Neural cell (in vitro differentiated cells): Measurements from ENCODE around the gene GPS1. TPM values are rescaled to one million over a fixed set of nuclear protein-coding genes. Genes with fewer than 3 reads are reported as not detected.
A peak's percentile ranks its signal among the peaks of the same experiment; 100 is the strongest.

Experiments
- H2AFZ ChIP-seq: fragments of 200-600, 300-800 bp; sonication (generic), shearing (Covaris generic); 2 replicates; pipeline ENCODE4 v1.6.0; 2014; ENCODE audit warnings: low read depth, mild to moderate bottlenecking, antibody characterized with exemption, low read length, moderate library complexity
- H3F3A ChIP-seq: fragments of 200-600 bp; shearing (Covaris generic); 2 replicates; pipeline ENCODE4 v1.6.1; 2016; ENCODE audit warnings: mild to moderate bottlenecking, moderate library complexity, mixed read lengths, antibody characterized with exemption, low read length; ENCODE audit not compliant: insufficient read depth, poor library complexity, severe bottlenecking
- H3K27ac ChIP-seq: fragments of 200-600, 300-800 bp; sonication (generic), shearing (Covaris generic); 2 replicates; pipeline ENCODE4 v1.5.1; 2014; ENCODE audit warnings: mild to moderate bottlenecking, low read length, moderate library complexity
- H3K27me3 ChIP-seq: fragments of 300-800, 200-600 bp; sonication (generic), shearing (Covaris generic); 2 replicates; pipeline ENCODE4 v1.6.0; 2014; ENCODE audit warnings: mild to moderate bottlenecking, low read depth, low read length, moderate library complexity; ENCODE audit not compliant: insufficient read depth
- H3K36me3 ChIP-seq: fragments of 300-800, 200-600 bp; sonication (generic), shearing (Covaris generic); 2 replicates; pipeline ENCODE4 v1.5.1; 2014; ENCODE audit warnings: mild to moderate bottlenecking, antibody characterized with exemption, low read length, moderate library complexity; ENCODE audit not compliant: insufficient read depth
- H3K4me2 ChIP-seq: fragments of 300-800, 200-600 bp; sonication (generic), shearing (Covaris generic); 2 replicates; pipeline ENCODE4 v1.6.0; 2014; ENCODE audit warnings: mild to moderate bottlenecking, low read length
- H3K4me3 ChIP-seq: fragments of 300-800, 200-600 bp; sonication (generic), shearing (Covaris generic); 2 replicates; pipeline ENCODE4 v1.5.1; 2014; ENCODE audit warnings: mild to moderate bottlenecking, low read length, moderate library complexity
- H3K79me2 ChIP-seq: fragments of 200-600 bp; shearing (Covaris generic); replicated peaks from 2 replicates; pipeline ENCODE4 v1.6.0; 2014; ENCODE audit warnings: mild to moderate bottlenecking, low read length, moderate library complexity; ENCODE audit not compliant: insufficient read depth
- H3K9ac ChIP-seq: fragments of 300-800, 200-600 bp; sonication (generic), shearing (Covaris generic); 2 replicates; pipeline ENCODE4 v1.6.1; 2016; ENCODE audit warnings: mild to moderate bottlenecking, low read length, mixed read lengths
- H3K9me2 ChIP-seq: fragments of 200-600 bp; shearing (Covaris generic); 2 replicates; pipeline ENCODE4 v1.6.1; 2016; ENCODE audit warnings: mild to moderate bottlenecking, low read length, mixed read lengths; ENCODE audit not compliant: insufficient read depth
- H3K9me3 ChIP-seq: fragments of 200-600, 300-800 bp; sonication (generic), shearing (Covaris generic); 2 replicates; pipeline ENCODE4 v1.6.1; 2016; ENCODE audit warnings: mild to moderate bottlenecking, mixed run types, low read length, moderate library complexity, mixed read lengths
- H4K20me1 ChIP-seq: fragments of 200-600 bp; shearing (Covaris generic); 2 replicates; pipeline ENCODE4 v1.6.1; 2016; ENCODE audit warnings: mild to moderate bottlenecking, mixed run types; ENCODE audit not compliant: insufficient read depth
- EP300 ChIP-seq: fragments of 450-650 bp; conservative IDR thresholded peaks from 2 replicates; pipeline ENCODE4 v1.6.1; 2014; ENCODE audit warnings: antibody characterized with exemption, mild to moderate bottlenecking, moderate library complexity; ENCODE audit not compliant: poor library complexity, severe bottlenecking
- EZH2 ChIP-seq: fragments of 200-600, 300-800 bp; shearing (Covaris generic), sonication (generic); IDR thresholded peaks from 2 replicates; pipeline ENCODE4 v1.6.1; 2014; ENCODE audit warnings: antibody characterized with exemption, low read length, borderline replicate concordance, mild to moderate bottlenecking; ENCODE audit not compliant: insufficient read depth, poor library complexity, severe bottlenecking
- MXI1 ChIP-seq: fragments of 450-650 bp; conservative IDR thresholded peaks from 2 replicates; pipeline ENCODE4 v1.6.1; 2014; ENCODE audit warnings: antibody characterized with exemption, mild to moderate bottlenecking; ENCODE audit not compliant: poor library complexity, severe bottlenecking
- POLR2AphosphoS5 ChIP-seq: IDR thresholded peaks from 2 replicates; pipeline ENCODE4 v1.6.1; 2012
- RAD21 ChIP-seq: fragments of 450-650 bp; conservative IDR thresholded peaks from 2 replicates; pipeline ENCODE4 v1.6.1; 2014; ENCODE audit warnings: antibody characterized with exemption, mild to moderate bottlenecking, moderate library complexity
- REST ChIP-seq: IDR thresholded peaks from 2 replicates; pipeline ENCODE4 v1.6.1; 2012; ENCODE audit warnings: borderline replicate concordance
- SMC3 ChIP-seq: fragments of 450-650 bp; conservative IDR thresholded peaks from 2 replicates; pipeline ENCODE4 v1.6.1; 2014; ENCODE audit warnings: antibody characterized with exemption, mild to moderate bottlenecking, moderate library complexity; ENCODE audit not compliant: poor library complexity
- TAF1 ChIP-seq: IDR thresholded peaks from 2 replicates; pipeline ENCODE4 v1.6.1; 2012; ENCODE audit warnings: low read depth
- polyA plus RNA-seq: library from polyadenylated mRNA; depleted of rRNA; stranded (reverse); fragments of >200 nt; gene quantifications from 2 replicates; pipeline ENCODE4 v1.2.3, GENCODE V29; 2014
- TF ChIP-seq, protein P1 (sequence below): fragments of 450-650 bp; IDR thresholded peaks from 2 replicates; pipeline ENCODE4 v1.5.1; 2014; ENCODE audit warnings: antibody characterized with exemption, mild to moderate bottlenecking, moderate library complexity; ENCODE audit not compliant: poor library complexity, severe bottlenecking

The GPS1 gene
- polyA plus RNA-seq, 1 donor from 2014 or later: 170 TPM

GRCh38 chr17:82031885-82032627 lies 19.6 kb upstream of the GPS1 start:
- Histone ChIP-seq H3K9me2 (no peaks in the 10 kb centered on the region), H3K36me3 (no peaks in the 10 kb centered on the region), H3K27me3 (no peaks in the 10 kb centered on the region), H3K9ac (peak overlapping the region; percentile 64), H3F3A (peaks cover 3% of the 10 kb centered on the region), H4K20me1 (no peaks in the 10 kb centered on the region), H3K79me2 (no peaks in the 10 kb centered on the region), H3K27ac (no peak overlapping the region), H3K4me3 (peak overlapping the region; percentile 78), H3K9me3 (no peaks in the 10 kb centered on the region), H3K4me2 (peak overlapping the region; percentile 30), H2AFZ (no peak overlapping the region)
- TF ChIP-seq MXI1 (peak; percentile 72), POLR2AphosphoS5 (no peak)

DNA sequence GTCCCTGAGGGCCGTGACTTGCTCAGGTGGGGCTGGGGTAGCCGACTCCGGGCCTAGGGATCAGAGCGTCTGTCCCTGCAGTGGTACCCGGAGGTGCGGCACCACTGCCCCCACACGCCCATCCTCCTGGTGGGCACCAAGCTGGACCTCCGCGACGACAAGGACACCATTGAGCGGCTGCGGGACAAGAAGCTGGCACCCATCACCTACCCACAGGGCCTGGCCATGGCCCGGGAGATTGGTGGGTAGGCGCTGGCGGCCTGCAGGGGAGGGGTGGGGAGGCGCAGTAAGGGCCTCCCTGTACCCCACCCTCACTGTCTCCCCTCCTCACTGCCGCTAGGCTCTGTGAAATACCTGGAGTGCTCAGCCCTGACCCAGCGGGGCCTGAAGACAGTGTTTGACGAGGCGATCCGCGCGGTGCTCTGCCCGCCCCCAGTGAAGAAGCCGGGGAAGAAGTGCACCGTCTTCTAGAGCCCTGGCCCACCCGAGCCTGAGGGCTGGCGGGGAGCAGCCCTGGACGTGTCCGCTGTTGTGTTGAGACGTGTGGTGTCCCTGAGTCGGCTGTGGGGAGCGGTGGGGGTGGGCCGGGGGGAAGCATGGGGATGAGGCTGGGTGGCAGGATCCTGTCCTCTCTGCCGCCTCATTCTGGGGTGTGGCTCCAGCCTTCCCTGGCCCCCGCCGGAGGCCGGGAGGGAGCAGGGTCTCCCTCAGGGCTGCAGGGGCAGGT lies 18.2 kb upstream of the GPS1 start:
- TF ChIP-seq REST (no peak), POLR2AphosphoS5 (no peak), TAF1 (no peak), EP300 (no peak), SMC3 (no peak)
- H3K9me2 ChIP-seq: no peaks in the 10 kb centered on the region

DNA sequence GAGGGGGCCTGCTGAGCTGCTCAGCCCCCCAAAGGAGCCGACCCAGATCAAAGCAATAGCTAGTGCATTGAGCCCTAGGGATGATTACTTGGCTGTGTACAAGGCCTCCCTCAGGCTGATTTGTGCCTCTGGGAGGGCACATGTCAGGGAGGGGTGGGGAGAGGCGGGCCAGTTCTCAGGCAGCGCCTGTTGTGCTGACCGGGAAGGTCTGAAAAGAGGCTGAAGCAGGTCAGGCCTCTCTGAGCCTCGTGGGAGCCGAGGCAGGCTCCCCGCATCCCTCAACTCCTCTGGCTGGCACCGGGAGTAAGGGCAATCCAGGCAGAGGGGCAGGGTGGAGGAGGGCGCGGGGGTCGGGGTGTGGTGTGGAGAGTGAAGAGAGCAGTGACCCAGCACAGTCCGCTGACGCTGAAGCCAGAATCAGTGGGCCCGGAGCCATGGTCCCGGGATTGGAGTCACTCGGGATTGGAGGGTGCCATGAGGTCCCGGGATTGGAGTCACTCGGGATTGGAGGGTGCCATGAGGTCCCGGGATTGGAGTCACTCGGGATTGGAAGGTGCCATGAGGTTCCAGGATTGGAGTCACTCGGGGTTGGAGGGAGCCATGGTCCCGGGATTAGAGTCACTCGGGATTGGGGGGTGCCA lies 17.2 kb upstream of the GPS1 start:
- Histone ChIP-seq H3K36me3 (no peaks in the 10 kb centered on the region), H3K27me3 (no peaks in the 10 kb centered on the region), H2AFZ (no peak overlapping the region), H3K79me2 (no peaks in the 10 kb centered on the region), H4K20me1 (no peaks in the 10 kb centered on the region), H3K9me3 (no peaks in the 10 kb centered on the region), H3K4me2 (no peak overlapping the region), H3F3A (peaks cover 8% of the 10 kb centered on the region), H3K9ac (no peak overlapping the region), H3K9me2 (no peaks in the 10 kb centered on the region), H3K27ac (no peak overlapping the region), H3K4me3 (no peak overlapping the region)
- TF ChIP-seq POLR2AphosphoS5 (no peak), TAF1 (no peak), REST (no peak), EP300 (no peak), RAD21 (no peak), MXI1 (no peak), EZH2 (no peak), SMC3 (no peak)
- TF ChIP-seq, protein P1, sequence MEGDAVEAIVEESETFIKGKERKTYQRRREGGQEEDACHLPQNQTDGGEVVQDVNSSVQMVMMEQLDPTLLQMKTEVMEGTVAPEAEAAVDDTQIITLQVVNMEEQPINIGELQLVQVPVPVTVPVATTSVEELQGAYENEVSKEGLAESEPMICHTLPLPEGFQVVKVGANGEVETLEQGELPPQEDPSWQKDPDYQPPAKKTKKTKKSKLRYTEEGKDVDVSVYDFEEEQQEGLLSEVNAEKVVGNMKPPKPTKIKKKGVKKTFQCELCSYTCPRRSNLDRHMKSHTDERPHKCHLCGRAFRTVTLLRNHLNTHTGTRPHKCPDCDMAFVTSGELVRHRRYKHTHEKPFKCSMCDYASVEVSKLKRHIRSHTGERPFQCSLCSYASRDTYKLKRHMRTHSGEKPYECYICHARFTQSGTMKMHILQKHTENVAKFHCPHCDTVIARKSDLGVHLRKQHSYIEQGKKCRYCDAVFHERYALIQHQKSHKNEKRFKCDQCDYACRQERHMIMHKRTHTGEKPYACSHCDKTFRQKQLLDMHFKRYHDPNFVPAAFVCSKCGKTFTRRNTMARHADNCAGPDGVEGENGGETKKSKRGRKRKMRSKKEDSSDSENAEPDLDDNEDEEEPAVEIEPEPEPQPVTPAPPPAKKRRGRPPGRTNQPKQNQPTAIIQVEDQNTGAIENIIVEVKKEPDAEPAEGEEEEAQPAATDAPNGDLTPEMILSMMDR: no peak

More for the DNA sequence above, 18.2 kb upstream of the GPS1 start:
- Histone ChIP-seq H3K79me2 (no peaks in the 10 kb centered on the region), H3K36me3 (no peaks in the 10 kb centered on the region), H3K27me3 (no peaks in the 10 kb centered on the region), H3K9me3 (no peaks in the 10 kb centered on the region), H3K9ac (no peak overlapping the region), H2AFZ (no peak overlapping the region), H3K27ac (no peak overlapping the region), H4K20me1 (no peaks in the 10 kb centered on the region), H3K4me3 (no peak overlapping the region), H3F3A (peaks cover 8% of the 10 kb centered on the region), H3K4me2 (no peak overlapping the region)
